Measurements from ENCODE around the gene CBFA2T3.

The CBFA2T3 gene

GRCh38 chr16:88974916-88975215 is 2.1 kb downstream of the CBFA2T3 start:
- no peak for DNase-seq

DNA sequence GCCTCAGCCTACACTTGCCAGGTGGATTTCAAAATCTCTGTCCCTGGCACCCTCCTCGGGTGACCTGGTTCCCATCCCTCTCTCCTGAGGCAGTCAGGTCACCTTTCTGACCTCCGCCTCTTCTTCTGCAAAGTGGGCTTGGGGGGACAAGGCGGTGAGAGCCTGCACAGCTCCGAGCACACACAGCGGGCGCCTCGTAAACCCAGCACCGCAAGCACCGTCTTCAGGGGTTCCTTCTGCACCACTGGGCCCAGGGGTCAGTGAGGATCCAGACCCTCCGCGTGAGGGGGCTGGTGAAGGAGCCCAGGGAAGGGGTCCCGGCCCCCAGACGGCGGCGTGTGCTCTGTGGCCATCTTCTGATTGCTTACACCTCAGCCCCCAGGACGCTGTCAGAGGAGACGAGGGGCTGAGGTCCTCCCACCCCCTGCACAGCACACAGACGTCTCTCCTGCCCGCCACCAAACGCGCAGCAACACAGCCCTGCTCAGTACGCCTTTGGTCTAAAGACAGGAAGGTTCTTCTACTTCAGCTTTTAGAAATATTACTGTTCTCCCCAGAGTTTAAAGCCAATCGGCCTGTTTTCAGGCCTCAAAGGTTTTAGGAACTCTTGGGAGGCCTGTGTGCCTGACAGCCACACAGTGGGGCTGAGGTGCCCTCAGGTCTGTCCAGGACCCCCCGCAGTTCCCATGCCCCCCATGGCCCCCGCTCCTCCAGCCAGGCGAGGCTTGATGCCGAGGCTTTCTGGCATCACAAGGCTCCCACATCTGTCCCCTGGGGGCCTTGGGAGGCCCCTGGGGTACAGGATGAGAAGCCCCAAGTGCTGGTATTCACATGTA is 2.7 kb downstream of the CBFA2T3 start:
- DNase-seq = no peak

DNA sequence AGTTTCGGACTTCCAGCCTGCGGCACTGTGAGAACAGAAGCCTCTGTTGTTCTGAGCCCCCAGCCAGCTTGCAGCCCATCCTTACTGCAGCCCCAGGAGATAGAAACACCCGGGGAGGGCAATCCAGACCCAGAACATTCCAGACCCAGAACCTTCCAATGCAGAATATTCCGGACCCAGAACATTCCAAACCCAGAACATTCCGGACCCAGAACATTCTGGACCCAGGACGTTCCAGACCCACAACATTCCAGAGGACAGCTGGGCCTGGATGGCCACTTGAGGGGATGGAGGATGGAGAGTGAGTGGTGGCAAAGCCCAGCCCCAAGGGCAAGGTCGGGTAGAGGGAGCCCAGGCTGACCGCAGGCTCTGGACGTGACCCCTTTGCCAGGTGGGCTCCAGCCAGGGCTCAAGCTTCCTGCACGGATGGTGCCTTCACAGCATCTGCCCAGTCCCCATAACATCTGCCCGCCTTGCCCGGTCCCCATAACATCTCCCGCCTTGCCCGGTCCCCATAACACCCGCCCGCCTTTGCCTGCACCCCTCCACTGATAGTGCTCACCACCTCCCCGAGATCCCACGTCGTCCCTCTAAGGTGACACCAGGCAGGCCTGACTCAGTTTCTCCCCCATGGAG is 3.5 kb downstream of the CBFA2T3 start:
- DNase-seq = no peak

DNA sequence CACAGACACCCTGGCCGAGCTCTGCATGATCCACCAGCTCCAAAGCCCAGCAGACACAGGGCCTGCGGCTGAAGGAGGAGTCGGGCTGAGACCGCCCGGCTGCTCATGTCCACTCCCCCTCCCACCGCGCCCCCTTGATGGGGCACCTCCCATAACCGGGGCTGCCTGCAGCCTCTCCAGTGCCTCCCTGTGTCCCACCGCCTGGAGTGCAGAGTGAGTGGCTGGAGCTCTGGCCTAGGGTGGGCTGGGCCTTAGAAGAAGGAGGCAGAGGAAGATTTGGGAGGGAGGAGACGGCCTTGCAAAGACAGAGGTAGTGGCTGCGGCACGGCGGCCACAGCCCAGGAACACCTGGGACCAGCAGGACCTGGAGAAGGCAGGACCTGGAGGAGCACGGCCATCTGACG is 4.0 kb downstream of the CBFA2T3 start:
- no peak for DNase-seq

GRCh38 chr16:88972349-88972748 is 4.7 kb downstream of the CBFA2T3 start:
- no peak for DNase-seq

DNA sequence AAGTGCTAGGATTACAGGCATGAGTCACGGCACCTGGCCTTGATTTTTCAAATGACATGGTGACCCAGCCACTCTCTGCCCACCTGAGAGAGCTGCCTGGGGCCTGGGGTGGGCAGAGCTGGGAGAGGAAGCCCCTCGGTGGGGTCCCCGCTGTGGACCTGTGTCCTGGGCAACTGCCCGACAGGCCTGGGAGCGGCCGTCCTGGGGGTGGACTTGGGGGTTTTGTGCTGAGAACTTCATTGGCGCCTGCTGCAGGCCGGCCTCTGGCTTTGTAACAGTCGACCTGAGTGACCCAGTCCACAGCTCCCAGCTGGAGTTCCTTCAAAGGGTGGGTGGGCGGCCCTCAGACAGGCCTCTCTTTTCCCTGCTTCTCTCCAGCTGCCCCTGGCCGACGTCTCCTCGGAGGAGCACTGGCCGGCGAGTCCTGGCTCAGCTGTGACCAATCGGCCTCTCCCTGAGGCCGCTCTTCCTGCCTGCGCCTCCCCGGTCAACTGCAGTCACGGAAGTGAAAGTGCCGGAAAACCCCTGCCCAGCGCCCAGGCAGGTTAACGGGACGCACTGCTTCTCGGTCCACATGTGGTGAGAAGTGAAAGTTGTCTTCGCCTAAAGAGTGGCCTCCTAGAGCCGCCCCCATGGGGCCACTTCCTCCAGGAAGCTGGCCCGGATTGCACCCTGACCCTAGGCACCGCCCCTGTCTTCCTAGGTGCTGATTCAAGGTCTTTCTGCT is 5.5 kb downstream of the CBFA2T3 start:
- no peak for DNase-seq

GRCh38 chr16:88970539-88971065 is 6.4 kb downstream of the CBFA2T3 start:
- no peak for DNase-seq

DNA sequence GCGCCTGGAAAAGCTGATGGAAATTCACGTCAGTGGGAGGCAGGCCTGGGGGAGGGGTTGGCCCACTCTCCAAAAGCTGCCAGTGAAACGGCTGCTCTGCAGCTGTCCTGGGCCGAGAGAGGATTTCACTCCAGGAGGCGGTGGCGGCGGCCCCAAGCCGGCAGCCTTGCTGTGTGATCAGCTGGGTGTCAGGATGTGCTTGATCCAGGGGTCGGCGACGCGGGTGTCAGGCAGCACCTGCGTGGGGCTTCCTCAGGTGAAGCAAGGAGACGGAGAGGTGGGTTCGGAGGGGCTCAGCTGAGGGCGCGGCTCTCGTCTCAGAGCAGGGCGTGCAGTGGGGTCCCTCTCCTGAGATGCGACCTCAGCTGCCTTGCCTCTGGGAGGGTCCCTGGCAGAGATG is 7.0 kb downstream of the CBFA2T3 start:
- no peak for DNase-seq

DNA sequence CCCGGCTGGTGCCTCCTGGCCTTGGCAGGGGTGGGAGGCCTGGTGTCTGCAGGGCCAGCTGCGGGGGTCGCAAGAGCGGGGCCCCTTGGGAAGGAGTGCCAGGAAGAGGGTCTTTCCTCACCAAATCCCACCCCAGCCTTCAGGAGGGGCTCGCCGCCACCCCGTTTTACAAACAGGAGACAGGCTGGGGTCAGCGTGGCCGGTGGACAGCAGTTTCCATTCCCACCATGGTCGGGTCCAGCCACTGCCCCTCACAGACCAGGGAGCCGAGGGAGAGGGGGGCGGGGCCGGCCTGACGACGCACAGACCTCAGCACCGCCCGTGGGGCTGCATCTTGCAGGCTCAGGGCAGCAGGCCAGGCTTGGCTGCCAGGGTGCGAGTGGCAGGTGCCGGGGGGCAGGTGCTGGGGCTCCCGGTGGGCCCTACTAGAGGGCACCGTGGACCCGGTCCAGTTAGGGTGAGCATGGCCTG is 7.6 kb downstream of the CBFA2T3 start:
- no peak for DNase-seq

DNA sequence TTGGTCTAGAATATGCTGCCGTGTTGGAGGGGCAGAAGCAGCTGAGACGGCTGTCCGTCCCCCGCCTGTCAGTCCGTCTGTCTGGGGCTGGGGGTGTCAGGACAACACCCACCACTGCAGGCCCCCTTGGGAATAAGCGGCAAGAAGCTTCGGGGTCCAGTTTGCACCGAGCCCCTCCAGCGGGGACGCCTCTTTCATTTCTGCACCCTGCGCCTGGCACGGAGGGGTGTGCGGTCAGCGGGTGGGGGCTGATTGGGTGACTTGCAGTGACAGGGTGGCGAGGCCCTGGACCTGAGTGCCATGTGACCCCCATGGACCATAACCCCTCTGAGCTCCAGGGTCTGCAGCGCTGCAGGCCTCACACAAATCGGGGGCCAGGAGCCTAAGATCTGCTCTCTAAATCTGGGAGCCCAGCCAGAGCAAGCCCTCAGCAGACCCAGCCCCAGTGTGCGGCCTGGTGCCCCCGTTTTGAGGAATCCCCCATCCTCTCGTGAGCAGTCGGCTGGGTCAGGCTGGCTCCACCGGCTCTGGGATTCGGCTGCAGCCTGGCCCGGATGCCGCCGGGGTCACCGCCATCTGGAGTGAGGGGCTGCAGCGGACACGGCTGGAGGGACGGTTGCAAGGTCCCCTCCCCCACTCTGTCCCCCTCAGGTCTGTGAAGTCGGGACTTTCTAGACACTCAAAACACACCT is 8.3 kb downstream of the CBFA2T3 start:
- no peak for DNase-seq

DNA sequence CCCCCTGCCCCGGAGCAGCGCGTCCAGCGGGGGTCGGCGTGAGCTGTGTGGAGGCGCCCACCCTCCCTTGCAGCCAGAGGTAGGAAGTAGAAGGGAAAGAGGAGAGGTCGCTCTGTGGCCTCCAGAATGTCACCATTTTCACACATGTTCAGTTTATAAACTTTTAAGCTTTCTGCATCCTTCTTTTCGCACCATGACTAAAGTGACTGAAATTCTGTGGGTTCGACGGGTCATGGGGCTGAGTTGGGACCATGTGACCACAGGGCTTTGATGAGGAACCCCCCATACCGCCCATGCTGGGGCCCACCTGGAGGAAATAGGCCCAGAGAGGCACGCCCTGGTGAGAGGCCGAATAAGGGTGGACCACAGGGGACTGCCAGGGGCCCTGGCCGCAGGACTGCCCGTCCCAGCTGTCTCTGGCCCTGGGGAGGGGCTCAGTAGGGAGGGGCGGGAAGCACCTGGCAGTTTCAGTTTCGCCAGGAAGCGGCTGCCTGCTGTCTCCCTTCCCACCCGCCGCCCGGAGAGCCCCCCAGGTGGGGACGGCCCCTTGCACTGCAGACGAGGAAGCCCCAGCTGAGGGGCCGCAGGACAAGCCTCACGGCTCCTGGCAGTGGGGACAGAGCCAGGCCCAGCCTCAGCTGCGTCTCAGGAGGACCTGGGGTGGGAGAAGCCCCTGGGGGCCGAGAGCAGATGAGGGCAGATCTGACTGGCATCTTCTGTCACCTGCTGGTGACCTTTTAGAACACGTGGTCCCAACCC is 9.0 kb downstream of the CBFA2T3 start:
- no peak for DNase-seq

- no peak for DNase-seq
Observed at GRCh38 chr16:88966986-88967829, 9.8 kb downstream of the CBFA2T3 start.

DNA sequence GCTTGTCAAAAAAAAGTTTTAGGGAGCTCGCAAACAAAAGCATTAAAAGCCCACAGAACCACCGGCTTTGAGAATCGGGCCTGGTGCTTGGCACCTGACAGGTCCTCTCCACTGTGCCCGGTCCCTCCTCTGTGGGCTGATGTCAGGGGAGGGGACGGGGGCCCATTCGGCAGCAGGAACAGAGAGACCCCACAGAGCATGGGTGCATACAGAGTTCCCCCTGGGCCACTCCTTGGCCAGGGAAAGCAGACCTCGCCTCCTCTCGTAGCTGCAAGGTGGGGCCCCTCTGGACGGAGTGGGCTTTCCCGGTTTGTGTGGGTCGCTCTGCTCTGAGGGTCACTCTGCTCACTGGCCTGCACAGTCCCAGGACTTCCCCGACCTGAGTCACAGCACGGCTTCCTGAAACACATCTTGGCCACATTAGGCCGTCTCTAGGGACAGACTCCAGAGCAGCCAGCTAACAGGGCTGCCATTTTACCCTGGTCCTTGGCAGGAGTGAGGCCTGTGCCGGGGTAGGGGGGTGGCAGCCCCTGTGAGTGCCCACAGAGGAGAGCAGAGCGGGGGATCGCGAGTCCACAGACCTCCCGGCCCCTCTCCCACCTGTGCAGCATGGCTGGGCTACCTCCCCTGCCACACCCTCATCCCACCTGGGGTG is 11.1 kb downstream of the CBFA2T3 start:
- no peak for DNase-seq

DNA sequence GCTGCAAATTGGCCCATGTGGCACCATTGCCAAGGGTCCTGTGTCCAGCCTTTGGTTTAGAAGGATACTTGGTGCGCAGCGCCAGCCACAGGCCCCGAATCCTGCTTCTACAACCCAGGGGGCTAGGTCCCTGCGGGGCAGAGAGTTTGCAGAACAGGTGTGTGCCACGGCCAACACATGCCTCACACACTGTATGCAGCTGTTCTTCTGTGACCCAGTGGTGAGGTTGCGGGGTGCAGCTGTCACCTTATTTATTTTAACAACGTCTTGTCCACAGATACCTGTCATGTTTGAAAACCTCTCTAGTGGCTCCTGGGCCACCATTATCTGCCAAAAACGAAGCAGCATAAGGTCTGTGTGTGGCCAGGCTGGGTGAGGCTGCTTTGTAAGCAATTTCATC is 11.6 kb downstream of the CBFA2T3 start:
- DNase-seq = no peak

- DNase-seq = no peak
Observed at GRCh38 chr16:88964636-88965035, 12.4 kb downstream of the CBFA2T3 start.

DNA sequence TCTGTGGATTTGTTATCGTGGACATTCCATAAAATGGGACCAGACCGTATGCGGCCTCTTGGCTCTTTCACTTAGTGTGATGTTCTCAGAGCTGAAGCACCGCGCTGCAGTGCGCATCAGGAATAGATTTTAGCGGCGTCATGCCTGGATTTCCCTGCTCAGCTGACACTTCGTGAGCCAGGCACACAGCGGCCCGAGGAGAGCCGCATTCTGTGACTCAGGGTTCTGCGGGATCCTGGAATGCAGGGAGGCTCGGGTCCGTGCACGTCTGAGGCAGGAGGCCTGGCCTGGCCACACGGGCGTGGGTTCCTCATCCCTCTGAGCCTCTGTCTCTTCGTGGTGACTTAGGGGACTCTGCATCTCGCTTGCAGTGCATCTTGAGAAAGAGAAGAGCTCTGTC is 13.4 kb downstream of the CBFA2T3 start:
- no peak for DNase-seq

DNA sequence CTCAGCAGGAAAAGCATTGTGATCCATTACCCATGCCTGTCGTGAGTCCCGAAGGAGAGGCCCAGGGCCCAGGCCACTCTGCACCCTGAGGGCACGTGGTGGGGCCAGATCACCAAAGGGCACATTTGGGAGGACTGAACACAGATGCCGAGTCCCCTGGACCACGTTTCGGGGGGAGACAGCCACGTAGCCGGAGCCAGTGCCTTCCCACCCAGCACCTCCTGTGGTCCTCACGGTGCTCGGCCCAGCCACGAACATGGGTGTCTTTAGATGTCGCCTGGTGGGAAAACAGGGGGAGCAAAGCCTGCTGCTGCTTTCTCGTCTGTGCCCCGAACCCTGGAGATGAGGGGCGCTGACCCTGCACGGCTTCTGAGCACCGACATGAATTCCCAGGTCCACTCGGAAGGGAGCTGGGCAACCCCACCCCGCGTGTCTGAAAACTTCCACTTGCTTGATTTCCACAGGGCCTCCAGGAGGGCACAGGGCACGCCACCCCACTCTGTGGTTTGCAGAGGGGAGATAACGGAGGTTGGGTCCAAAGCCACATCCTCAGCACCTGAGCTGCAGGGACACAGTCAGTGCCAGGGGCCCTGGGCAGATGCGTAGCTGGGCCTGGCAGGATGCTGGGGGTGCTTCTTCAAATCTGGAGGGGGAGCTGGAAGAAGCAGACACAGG is 14.4 kb downstream of the CBFA2T3 start:
- no peak for DNase-seq

- DNase-seq = no peak
Observed at GRCh38 chr16:88961011-88961410, 16.0 kb downstream of the CBFA2T3 start.

DNA sequence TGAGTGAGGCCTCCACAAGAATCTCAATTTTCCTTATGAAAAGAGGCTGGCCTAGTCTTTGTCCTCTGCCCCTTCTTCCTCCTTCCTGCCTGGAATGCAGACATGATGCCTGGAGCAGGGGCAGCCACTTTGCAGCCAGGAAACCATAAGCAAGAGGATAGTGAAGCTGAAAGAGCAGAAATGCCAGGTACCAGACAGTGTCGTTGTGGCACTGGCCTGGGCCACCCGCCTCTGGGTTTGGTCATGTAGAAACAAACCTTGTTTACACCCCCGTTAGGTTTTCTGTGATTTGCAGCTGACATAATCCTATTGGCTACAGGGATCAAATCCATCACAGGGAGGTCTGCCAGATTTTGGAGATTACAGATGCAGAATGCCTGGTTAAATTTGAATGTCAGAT is 16.5 kb downstream of the CBFA2T3 start:
- DNase-seq = no peak

DNA sequence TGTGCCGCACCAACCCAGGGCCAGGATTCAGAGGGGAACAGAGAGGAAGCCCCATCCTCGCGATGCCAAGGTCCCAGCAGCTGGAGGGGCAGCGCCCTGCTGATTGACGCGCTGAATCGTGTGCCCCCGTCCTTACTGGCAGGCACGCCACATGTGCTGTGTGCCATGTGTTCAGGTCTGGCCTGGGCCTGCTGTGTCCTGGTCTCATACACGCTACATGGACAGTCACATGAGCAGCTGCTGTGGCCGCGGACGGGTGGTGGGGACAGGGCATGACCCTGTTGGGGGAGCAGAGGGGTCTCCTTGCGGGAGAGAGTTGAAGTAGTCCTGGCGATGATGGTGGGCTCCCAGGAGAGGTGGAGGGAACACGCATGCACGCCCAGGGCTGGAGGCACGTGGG is 18.0 kb downstream of the CBFA2T3 start:
- DNase-seq = no peak
